ENCODE measurements around the gene HK2. TPM values are rescaled to one million over a fixed set of nuclear protein-coding genes. Genes with fewer than 3 reads are reported as not detected.

Gene HK2
- total and polyA plus RNA-seq, 2 of the 4 experiments (the other 2 are of a cell fraction), result 17.4 to 20.9 TPM

DNA sequence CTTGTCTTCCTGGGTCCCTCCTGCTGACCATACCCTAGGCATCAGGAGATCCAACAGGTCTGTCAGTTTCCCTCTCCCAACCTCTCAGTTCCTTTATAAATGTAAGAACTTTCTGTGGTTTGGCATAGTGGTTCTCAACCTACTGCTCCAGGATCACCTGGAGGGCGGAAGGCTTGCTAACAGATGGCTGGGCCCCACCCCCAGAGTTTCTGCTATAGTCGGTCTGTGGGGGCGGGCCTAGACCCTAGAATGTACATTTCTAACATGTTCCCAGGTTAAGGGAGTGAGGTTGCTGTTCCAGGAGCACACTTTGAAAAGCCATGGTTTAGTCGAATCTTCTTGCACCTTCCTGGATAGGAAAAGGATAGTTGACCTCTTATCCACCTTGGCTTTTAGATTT is 37.0 kb downstream of the HK2 start:
- Histone ChIP-seq H2AFZ (replicated peaks; ENCODE audit: low read length, poor library complexity) (no peak overlapping the region), H4K20me1 (ENCODE audit: insufficient read depth, low read length) (peaks cover 36% of the 10 kb centered on the region), H3K27ac (ENCODE audit: insufficient read depth, low read length) (no peak overlapping the region), H3K4me2 (ENCODE audit: low read depth, low read length) (no peak overlapping the region), H4K91ac (ENCODE audit: insufficient read depth, low read depth, low read length) (no peak overlapping the region), H3K4ac (ENCODE audit: low read depth, low read length) (no peak overlapping the region), H3K56ac (ENCODE audit: extremely low read depth, insufficient read depth, low read length) (no peak overlapping the region), H3K23ac (ENCODE audit: low read depth, low read length) (no peak overlapping the region), H3K4me1 (ENCODE audit: control insufficient read depth, insufficient read depth, low read length) (peaks cover 23% of the 10 kb centered on the region), H3K27me3 (ENCODE audit: control insufficient read depth, insufficient read depth, low read length) (no peaks in the 10 kb centered on the region), H3K9me3 (ENCODE audit: control insufficient read depth, insufficient read depth, low read length) (no peaks in the 10 kb centered on the region), H2BK120ac (ENCODE audit: low read depth, low read length) (no peak overlapping the region), H3K9ac (ENCODE audit: low read depth, low read length) (no peak overlapping the region), H3K18ac (ENCODE audit: low read depth, low read length) (no peak overlapping the region), H3K9me1 (ENCODE audit: insufficient read depth, low read length) (peaks cover 21% of the 10 kb centered on the region), H4K8ac (ENCODE audit: low read depth in 2 of 2, low read length in 2 of 2) (no peak overlapping the region), H3K79me1 (ENCODE audit: low read depth in 1 of 2, low read length in 2 of 2) (peaks cover 58 to 65% of the 10 kb centered on the region in 2 experiments), H3K4me3 (ENCODE audit: insufficient read depth, low read depth, low read length) (no peak overlapping the region), H3K36me3 (ENCODE audit: control insufficient read depth, insufficient read depth, low read length) (peaks cover 38% of the 10 kb centered on the region), H2BK5ac (ENCODE audit: low read depth, low read length, poor library complexity, severe bottlenecking) (no peak overlapping the region), H2AK9ac (replicated peaks; ENCODE audit: low read depth, low read length, poor library complexity) (no peak overlapping the region), H4K5ac (ENCODE audit: low read depth, low read length) (no peak overlapping the region), H3K14ac (replicated peaks; ENCODE audit: low read depth, low read length) (no peak overlapping the region), H2BK20ac (ENCODE audit: low read depth, low read length) (no peak overlapping the region), H2BK15ac (ENCODE audit: low read depth, low read length) (no peak overlapping the region), H2AK5ac (ENCODE audit: low read depth, low read length) (no peak overlapping the region)
- dilution Hi-C loops (cut with HindIII; ENCODE audit: low sequenced_read_pairs, unreplicated experiment) (no loop called here), intact Hi-C loops (cut with micrococcal nuclease) (no loop called here), in situ Hi-C loops (cut with MboI; ENCODE audit: low sequenced_read_pairs) (loop anchor here (25.0 kb wide), 1 partner anchor 384 kb away; the partner anchor contains the start of genes CCDC142, LBX2 and TTC31)
- BruUV-seq (replicated peaks), result no TSS peak
- no peak for TF ChIP-seq RAD21 (IDR thresholded peaks at IDR 0.05; ENCODE audit: low read length)
- no peak for TF ChIP-seq MXI1 (IDR thresholded peaks at IDR 0.05; ENCODE audit: borderline replicate concordance, low read depth, low read length)
- no peak for TF ChIP-seq BHLHE40 (IDR thresholded peaks at IDR 0.05; ENCODE audit: low read depth, low read length)
- TF ChIP-seq MAFK (IDR thresholded peaks at IDR 0.05; ENCODE audit: low read depth, low read length), result no peak
- TF ChIP-seq, protein P1, sequence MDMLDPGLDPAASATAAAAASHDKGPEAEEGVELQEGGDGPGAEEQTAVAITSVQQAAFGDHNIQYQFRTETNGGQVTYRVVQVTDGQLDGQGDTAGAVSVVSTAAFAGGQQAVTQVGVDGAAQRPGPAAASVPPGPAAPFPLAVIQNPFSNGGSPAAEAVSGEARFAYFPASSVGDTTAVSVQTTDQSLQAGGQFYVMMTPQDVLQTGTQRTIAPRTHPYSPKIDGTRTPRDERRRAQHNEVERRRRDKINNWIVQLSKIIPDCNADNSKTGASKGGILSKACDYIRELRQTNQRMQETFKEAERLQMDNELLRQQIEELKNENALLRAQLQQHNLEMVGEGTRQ (IDR thresholded peaks at IDR 0.05; ENCODE audit: low read depth, low read length), result no peak
- no peak for TF ChIP-seq POLR2A (IDR thresholded peaks at IDR 0.05; ENCODE audit: low read depth, low read length)
- no peak for TF ChIP-seq CEBPB (IDR thresholded peaks at IDR 0.05; ENCODE audit: low read depth, low read length)
- no peak for TF ChIP-seq CHD1 (IDR thresholded peaks at IDR 0.05; ENCODE audit: low read depth, low read length)
- TF ChIP-seq CTCF (conservative IDR thresholded peaks at IDR 0.05; ENCODE audit: low read depth, low read length), result no peak
- no peak for TF ChIP-seq SMC3 (IDR thresholded peaks at IDR 0.05; ENCODE audit: low read depth, low read length)
- TF ChIP-seq ELK1 (IDR thresholded peaks at IDR 0.05; ENCODE audit: borderline replicate concordance, low read depth, low read length), result no peak
- TF ChIP-seq RCOR1 (IDR thresholded peaks at IDR 0.05; ENCODE audit: insufficient replicate concordance, low read length), result no peak
- no peak for TF ChIP-seq MAZ (IDR thresholded peaks at IDR 0.05; ENCODE audit: borderline replicate concordance, low read depth, low read length)
- no peak for TF ChIP-seq FOS (IDR thresholded peaks at IDR 0.05; ENCODE audit: low read depth, low read length)
- no peak for TF ChIP-seq NFE2L2 (IDR thresholded peaks at IDR 0.05; ENCODE audit: low read depth, low read length)
- no peak for TF ChIP-seq RFX5 (IDR thresholded peaks at IDR 0.05; ENCODE audit: low read depth, low read length)
- POLR2A ChIA-PET (ENCODE audit: unreplicated experiment), result no interaction called here
- no peak for DNase-seq
- no peak for ATAC-seq (ENCODE audit: low read depth)
- CTCF ChIA-PET, result no interaction called here
- WGBS, 2 experiments (ENCODE audit: extremely low coverage in 2 of 2, insufficient read length in 1 of 2), result no CpG with 5 or more reads among the region's 4 CpGs

Measured in IMR-90 (cell line).